Smooth muscle cell of the brain vasculature (primary cell): ENCODE measurements around the gene KIF17.

Experiments used
- DNase-seq: peaks from one replicate; pipeline ENCODE4 v3.0.0-alpha.2; 2012; ENCODE audit warnings: low read depth, low spot score

KIF17 gene

GRCh38 chr1:20661207-20662109 is 56.3 kb downstream of the KIF17 start, which contains the start of gene DDOST:
Gene DDOST (minus strand): TSS chr1:20661369. CDS start chr1:20661350, 19 bp downstream.
- peak; percentile 92 for DNase-seq

- DNase-seq, result no peak
These were observed 57.0 kb downstream of the KIF17 start for GRCh38 chr1:20660847-20661206.

- no peak for DNase-seq
These were observed 57.4 kb downstream of the KIF17 start for GRCh38 chr1:20660363-20660762.

- no peak for DNase-seq
These were observed 59.5 kb downstream of the KIF17 start for GRCh38 chr1:20658166-20658915.

GRCh38 chr1:20657024-20657423 is 60.8 kb downstream of the KIF17 start:
- no peak for DNase-seq

GRCh38 chr1:20654104-20654690 is 63.6 kb downstream of the KIF17 start:
- DNase-seq, result no peak

GRCh38 chr1:20652300-20652699 is 65.5 kb downstream of the KIF17 start:
- DNase-seq, result no peak

- no peak for DNase-seq
These were observed 68.9 kb downstream of the KIF17 start for GRCh38 chr1:20648946-20649345.

GRCh38 chr1:20648438-20648837 is 69.4 kb downstream of the KIF17 start:
- no peak for DNase-seq

- DNase-seq, result no peak
These were observed 72.4 kb downstream of the KIF17 start for GRCh38 chr1:20645414-20645813.

- DNase-seq, result no peak
These were observed 73.4 kb downstream of the KIF17 start for GRCh38 chr1:20644416-20644815.

GRCh38 chr1:20643080-20643479 is 74.7 kb downstream of the KIF17 start:
- no peak for DNase-seq

- DNase-seq, result no peak
These were observed 75.8 kb downstream of the KIF17 start for GRCh38 chr1:20641975-20642374.

GRCh38 chr1:20640183-20640597 is 77.6 kb downstream of the KIF17 start:
- no peak for DNase-seq

- no peak for DNase-seq
These were observed 80.9 kb downstream of the KIF17 start for GRCh38 chr1:20636785-20637347.

GRCh38 chr1:20634594-20635084 is 83.2 kb downstream of the KIF17 start:
- DNase-seq, result no peak

GRCh38 chr1:20634065-20634593 is 83.7 kb downstream of the KIF17 start:
- no peak for DNase-seq

GRCh38 chr1:20633190-20634064 is 84.4 kb downstream of the KIF17 start, which contains the start of gene PINK1:
Gene PINK1 (plus strand): TSS chr1:20633458. CDS start chr1:20633549, 91 bp downstream.
- no peak for DNase-seq

- no peak for DNase-seq
These were observed 85.4 kb downstream of the KIF17 start for GRCh38 chr1:20632386-20632785.

- DNase-seq, result no peak
These were observed 87.1 kb downstream of the KIF17 start for GRCh38 chr1:20630729-20631128.
